ENCODE data around the gene FAM163A. TPM values are rescaled to one million over a fixed set of nuclear protein-coding genes. Genes with fewer than 3 reads are reported as not detected.

The FAM163A gene
- total RNA-seq, 2 donors from 2014 or later: 1.1 TPM; not detected in 1

- Histone ChIP-seq H3K36me3 (no peaks in the 10 kb centered on the region), H3K27ac (no peak overlapping the region), H3K4me1 (replicated peaks) (no peaks in the 10 kb centered on the region), H3K4me3 (no peak overlapping the region), H3K27me3 (replicated peaks; ENCODE audit: insufficient read depth) (no peaks in the 10 kb centered on the region), H3K9me3 (no peaks in the 10 kb centered on the region)
- no peak for TF ChIP-seq CTCF (IDR thresholded peaks at IDR 0.05)
- no peak for TF ChIP-seq POLR2A (IDR thresholded peaks at IDR 0.05)
- TF ChIP-seq POLR2AphosphoS5 (IDR thresholded peaks at IDR 0.05): no peak
- intact Hi-C loops (cut with DNase I): no loop called here
- WGBS: 92% methylated on average over 1 of the region's 1 CpG
- no peak for DNase-seq (ENCODE audit: low spot score)
Measured at GRCh38 chr1:179794146-179794545, 51.1 kb downstream of the FAM163A start.

GRCh38 chr1:179794669-179795068 is 51.6 kb downstream of the FAM163A start:
- intact Hi-C loops (cut with DNase I): no loop called here
- DNase-seq (ENCODE audit: low spot score): no peak
- WGBS: 38% methylated on average over 4 of the region's 4 CpGs
- Histone ChIP-seq H3K4me3 (no peak overlapping the region), H3K36me3 (no peaks in the 10 kb centered on the region), H3K9me3 (no peaks in the 10 kb centered on the region), H3K27ac (no peak overlapping the region), H3K4me1 (replicated peaks) (no peaks in the 10 kb centered on the region), H3K27me3 (replicated peaks; ENCODE audit: insufficient read depth) (no peaks in the 10 kb centered on the region)
- TF ChIP-seq POLR2AphosphoS5 (IDR thresholded peaks at IDR 0.05) (no peak), CTCF (IDR thresholded peaks at IDR 0.05) (no peak), POLR2A (IDR thresholded peaks at IDR 0.05) (no peak)

GRCh38 chr1:179798213-179798863 is 55.2 kb downstream of the FAM163A start:
- Histone ChIP-seq H3K4me3 (no peak overlapping the region), H3K9me3 (no peaks in the 10 kb centered on the region), H3K27me3 (replicated peaks; ENCODE audit: insufficient read depth) (no peaks in the 10 kb centered on the region), H3K4me1 (replicated peaks) (no peaks in the 10 kb centered on the region), H3K36me3 (no peaks in the 10 kb centered on the region), H3K27ac (no peak overlapping the region)
- intact Hi-C loops (cut with DNase I): no loop called here
- 88% methylated on average over 10 of the region's 10 CpGs for WGBS
- no peak for TF ChIP-seq POLR2A (IDR thresholded peaks at IDR 0.05)
- no peak for TF ChIP-seq POLR2AphosphoS5 (IDR thresholded peaks at IDR 0.05)
- TF ChIP-seq CTCF (IDR thresholded peaks at IDR 0.05): no peak
- no peak for DNase-seq (ENCODE audit: low spot score)

- H3K4me1 ChIP-seq (replicated peaks): no peaks in the 10 kb centered on the region
- H3K27ac ChIP-seq: no peak overlapping the region
- intact Hi-C loops (cut with DNase I): no loop called here
- DNase-seq (ENCODE audit: low spot score): no peak
- TF ChIP-seq CTCF (IDR thresholded peaks at IDR 0.05) (no peak), POLR2AphosphoS5 (IDR thresholded peaks at IDR 0.05) (no peak), POLR2A (IDR thresholded peaks at IDR 0.05) (no peak)
- WGBS: 96% methylated on average over 6 of the region's 6 CpGs
- H3K36me3 ChIP-seq: no peaks in the 10 kb centered on the region
- H3K27me3 ChIP-seq (replicated peaks; ENCODE audit: insufficient read depth): no peaks in the 10 kb centered on the region
- no peak overlapping the region for H3K4me3 ChIP-seq
- H3K9me3 ChIP-seq: no peaks in the 10 kb centered on the region
Measured at GRCh38 chr1:179798864-179799516, 55.9 kb downstream of the FAM163A start.

- Histone ChIP-seq H3K27ac (no peak overlapping the region), H3K4me1 (replicated peaks) (no peaks in the 10 kb centered on the region), H3K9me3 (no peaks in the 10 kb centered on the region), H3K4me3 (no peak overlapping the region), H3K36me3 (no peaks in the 10 kb centered on the region), H3K27me3 (replicated peaks; ENCODE audit: insufficient read depth) (no peaks in the 10 kb centered on the region)
- no peak for TF ChIP-seq POLR2AphosphoS5 (IDR thresholded peaks at IDR 0.05)
- no peak for TF ChIP-seq POLR2A (IDR thresholded peaks at IDR 0.05)
- TF ChIP-seq CTCF (IDR thresholded peaks at IDR 0.05): no peak
- DNase-seq (ENCODE audit: low spot score): no peak
- intact Hi-C loops (cut with DNase I): no loop called here
- WGBS: 89% methylated on average over 4 of the region's 4 CpGs
Measured at GRCh38 chr1:179800481-179800880, 57.4 kb downstream of the FAM163A start.

Measured in prostate gland (tissue), 2 donors.